Measurements from ENCODE around the gene RPS27. TPM values are rescaled to one million over a fixed set of nuclear protein-coding genes. Genes with fewer than 3 reads are reported as not detected.

The RPS27 gene
- total and polyA plus RNA-seq, 2 of the 13 experiments (the other 11 are each of a cell fraction or from before 2014, with no cell fraction given) = 3,737 to 9,964 TPM

DNA sequence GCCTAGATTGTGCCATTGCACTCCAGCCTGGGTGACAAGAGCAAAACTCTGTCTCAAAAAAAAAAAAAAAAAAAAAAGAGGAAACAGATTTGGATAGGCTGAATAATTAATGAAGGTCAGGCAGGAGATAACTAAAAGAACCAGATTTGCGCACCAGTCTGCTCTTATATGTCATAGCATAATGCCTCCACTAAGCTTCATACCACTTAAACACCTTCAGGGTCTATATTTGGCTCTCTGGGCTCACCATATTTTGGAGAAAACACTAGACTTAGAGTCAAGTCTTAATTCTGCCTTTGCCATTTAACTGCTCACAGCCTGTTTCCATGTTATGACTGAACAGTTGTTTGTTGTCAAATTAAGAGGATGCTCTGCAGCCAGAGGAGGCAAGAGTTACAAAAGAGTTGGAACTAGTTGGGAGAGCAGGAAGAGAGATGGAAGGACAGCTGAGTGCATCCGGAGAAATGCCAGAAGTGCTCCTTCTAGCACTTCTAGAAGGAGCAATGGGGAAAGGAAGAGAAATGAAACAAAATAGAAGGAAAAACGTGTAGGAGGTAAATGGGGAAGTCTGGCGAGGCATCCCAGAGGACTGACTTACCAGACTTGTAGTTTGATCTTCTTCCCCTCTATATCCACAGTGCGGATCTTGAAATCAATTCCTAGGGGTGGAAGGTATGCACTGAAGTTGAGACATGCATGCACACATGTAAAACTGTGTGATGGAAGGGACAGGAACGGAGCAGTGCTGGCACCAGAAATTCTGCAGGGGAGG, 6.3 kb upstream of the RPS27 start:
- H3K36me3 ChIP-seq (replicated peaks in 1 of 2; ENCODE audit: control insufficient read depth in 1 of 2, insufficient read depth in 2 of 2, low read length in 2 of 2) = no peaks in the 10 kb centered on the region; a peak in 1 of 5 replicates
- POLR2A ChIA-PET = interaction anchor here (0.9 to 7.5 kb wide), 4 partner anchors 17 to 216 kb away, joined by 3 to 92 read pairs (median 10); partner anchors contain the start of genes CREB3L4, DENND4B and SLC39A1
- 92% methylated on average over 6 of the region's 6 CpGs for WGBS (ENCODE audit: low lambda C conversion rate)
- intact Hi-C loops (cut with micrococcal nuclease; ENCODE audit: unreplicated experiment) = no loop called here
- DNase-seq (ENCODE audit: low spot score) = no peak
- H3K9me3 ChIP-seq (ENCODE audit: low read length) = no peaks in the 10 kb centered on the region
- H3K79me2 ChIP-seq (ENCODE audit: insufficient read depth, low read length) = peaks cover 7% of the 10 kb centered on the region
- no peak overlapping the region for H3K9ac ChIP-seq (ENCODE audit: insufficient read depth, low read depth, low read length)
- CTCF ChIA-PET (ENCODE audit: low intra/inter-chr PET ratio, low total read pairs) = no interaction called here
- no peaks in the 10 kb centered on the region; a peak in 1 of 5 replicates for H3K27me3 ChIP-seq (ENCODE audit: control insufficient read depth in 1 of 2, insufficient read depth in 2 of 2, low read length in 2 of 2)
- in situ Hi-C loops (cut with HindIII; ENCODE audit: extremely low pct_ligation_motif_present, low pct_unique_long_range_greater_than_20kb) = loop anchor here (10.0 kb wide), 1 partner anchor 300 kb away; no protein-coding TSS in a partner anchor
- no peaks in the 10 kb centered on the region for H4K20me1 ChIP-seq (ENCODE audit: insufficient read depth, low read length)
- peaks cover 16% of the 10 kb centered on the region for H3K4me1 ChIP-seq (ENCODE audit: insufficient read depth, low read length)
- H2AFZ ChIP-seq (ENCODE audit: low read length) = no peak overlapping the region
- TF ChIP-seq PAWR (CRISPR knock-in tag; IDR thresholded peaks at IDR 0.05; ENCODE audit: borderline replicate concordance) = no peak
- no peak for TF ChIP-seq ZNF44 (CRISPR knock-in tag; IDR thresholded peaks at IDR 0.05)
- no peak for TF ChIP-seq ZIK1 (CRISPR knock-in tag; IDR thresholded peaks at IDR 0.05; ENCODE audit: borderline replicate concordance, low read depth)
- no peak for TF ChIP-seq CHD2 (IDR thresholded peaks at IDR 0.05; ENCODE audit: low read depth, low read length)
- no peak for TF ChIP-seq NCOR1 (IDR thresholded peaks at IDR 0.05; ENCODE audit: borderline replicate concordance, low read length)
- TF ChIP-seq ELF1 (CRISPR knock-in tag; IDR thresholded peaks at IDR 0.05) = no peak
- no peak for TF ChIP-seq ZFP91 (CRISPR knock-in tag; IDR thresholded peaks at IDR 0.05; ENCODE audit: borderline replicate concordance)
- TF ChIP-seq, protein P1, sequence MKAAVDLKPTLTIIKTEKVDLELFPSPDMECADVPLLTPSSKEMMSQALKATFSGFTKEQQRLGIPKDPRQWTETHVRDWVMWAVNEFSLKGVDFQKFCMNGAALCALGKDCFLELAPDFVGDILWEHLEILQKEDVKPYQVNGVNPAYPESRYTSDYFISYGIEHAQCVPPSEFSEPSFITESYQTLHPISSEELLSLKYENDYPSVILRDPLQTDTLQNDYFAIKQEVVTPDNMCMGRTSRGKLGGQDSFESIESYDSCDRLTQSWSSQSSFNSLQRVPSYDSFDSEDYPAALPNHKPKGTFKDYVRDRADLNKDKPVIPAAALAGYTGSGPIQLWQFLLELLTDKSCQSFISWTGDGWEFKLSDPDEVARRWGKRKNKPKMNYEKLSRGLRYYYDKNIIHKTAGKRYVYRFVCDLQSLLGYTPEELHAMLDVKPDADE (CRISPR knock-in tag; IDR thresholded peaks at IDR 0.05) = no peak
- TF ChIP-seq HDAC2 (CRISPR knock-in tag; IDR thresholded peaks at IDR 0.05) = no peak
- TF ChIP-seq CAMTA2 (CRISPR knock-in tag; IDR thresholded peaks at IDR 0.05; ENCODE audit: borderline replicate concordance) = no peak
- TF ChIP-seq ARNTL (CRISPR knock-in tag; IDR thresholded peaks at IDR 0.05) = no peak
- no peak overlapping the region for H3K4me2 ChIP-seq (ENCODE audit: low read depth, low read length)
- ATAC-seq = no peak
- no peak overlapping the region for H3K4me3 ChIP-seq (replicated peaks in 1 of 3; ENCODE audit: insufficient read depth in 1 of 3, low read depth in 2 of 3, low read length in 3 of 3)
- no peak overlapping the region for H3K27ac ChIP-seq (ENCODE audit: extremely low read length, insufficient read depth, low read length)
- BruUV-seq (replicated peaks) = no TSS peak
- no peak for FAIRE-seq
